CD14-positive monocyte (primary cell): ENCODE measurements around the gene TMX4. TPM values are rescaled to one million over a fixed set of nuclear protein-coding genes. Genes with fewer than 3 reads are reported as not detected.

ENCODE experiments used
- DNase-seq, 3 donors: peaks; one replicate each; pipeline ENCODE4 v3.0.0-alpha.2; 2011 to 2022
- H2AFZ ChIP-seq: 2 replicates; pipeline ENCODE4 v1.6.0; 2012; ENCODE audit warnings: mild to moderate bottlenecking, low read depth, low read length, inconsistent platforms; ENCODE audit not compliant: insufficient read depth, poor library complexity, severe bottlenecking
- H3K27ac ChIP-seq, 2 donors: 1 replicate in 1 of 2; 2 replicates in 1 of 2; pipeline ENCODE4 v1.5.1; 2012 to 2013; ENCODE audit warnings: low read length in 2 of 2, control low read depth in 1 of 2, inconsistent platforms in 1 of 2, low read depth in 1 of 2, mild to moderate bottlenecking in 1 of 2
- H3K27me3 ChIP-seq, 2 donors: one replicate each; pipeline versions ENCODE4 v1.6.0 to v1.6.1; 2011 to 2013; ENCODE audit warnings: low read length in 2 of 2; ENCODE audit not compliant: control insufficient read depth in 2 of 2, insufficient read depth in 2 of 2
- H3K36me3 ChIP-seq, 2 donors: replicated peaks in 1 of 2; 1 replicate in 1 of 2; 2 replicates in 1 of 2; pipeline versions ENCODE4 v1.5.1 to v1.6.1; 2012 to 2013; ENCODE audit warnings: low read length in 2 of 2, control low read depth in 1 of 2, inconsistent platforms in 1 of 2, mild to moderate bottlenecking in 1 of 2; ENCODE audit not compliant: insufficient read depth in 2 of 2, control insufficient read depth in 1 of 2
- H3K4me1 ChIP-seq, 2 donors: 1 replicate in 1 of 2; 2 replicates in 1 of 2; pipeline versions ENCODE4 v1.5.1 to v1.6.1; 2012 to 2013; ENCODE audit warnings: low read length in 2 of 2, control low read depth in 1 of 2, inconsistent platforms in 1 of 2, mild to moderate bottlenecking in 1 of 2, moderate library complexity in 1 of 2; ENCODE audit not compliant: insufficient read depth in 2 of 2, control insufficient read depth in 1 of 2
- H3K4me2 ChIP-seq: replicated peaks from 2 replicates; pipeline ENCODE3; 2012; ENCODE audit warnings: low read length, moderate library complexity, mild to moderate bottlenecking; ENCODE audit not compliant: poor library complexity, severe bottlenecking; ENCODE audit errors: extremely low read depth
- H3K4me3 ChIP-seq, 3 experiments: fragments of 200-600 bp in 1 of 3; sonication (generic) in 1 of 3; replicated peaks in 1 of 3; 1 replicate in 2 of 3; 2 replicates in 1 of 3; pipeline ENCODE4 v1.5.1; 2011 to 2013; ENCODE audit warnings: low read length in 3 of 3, mild to moderate bottlenecking in 3 of 3, control low read depth in 2 of 3, low read depth in 2 of 3, inconsistent platforms in 1 of 3, moderate library complexity in 1 of 3
- H3K79me2 ChIP-seq: 2 replicates; pipeline ENCODE4 v1.6.0; 2012; ENCODE audit warnings: mild to moderate bottlenecking, control low read depth, inconsistent platforms, low read length, moderate library complexity; ENCODE audit not compliant: insufficient read depth
- H3K9ac ChIP-seq: 2 replicates; pipeline ENCODE4 v1.6.0; 2017; ENCODE audit warnings: low read length, mild to moderate bottlenecking; ENCODE audit not compliant: insufficient read depth, poor library complexity, severe bottlenecking
- H3K9me3 ChIP-seq, 2 donors: replicated peaks in 1 of 2; 1 replicate in 1 of 2; 2 replicates in 1 of 2; pipeline versions ENCODE4 v1.5.1 to v1.6.1; 2012 to 2013; ENCODE audit warnings: low read length in 2 of 2, control low read depth in 1 of 2; ENCODE audit not compliant: control insufficient read depth in 1 of 2, insufficient read depth in 1 of 2
- H4K20me1 ChIP-seq: 2 replicates; pipeline ENCODE4 v1.6.0; 2012; ENCODE audit warnings: mild to moderate bottlenecking, low read length, control low read depth, moderate library complexity; ENCODE audit not compliant: insufficient read depth
- H3K27ac Mint-ChIP-seq, 7 donors: one replicate each; pipeline ENCODE4 v1.8.0; 2020; ENCODE audit warnings: mild to moderate bottlenecking in 7 of 7, mixed read lengths in 7 of 7, moderate library complexity in 6 of 7, inconsistent platforms in 2 of 7
- H3K27me3 Mint-ChIP-seq, 3 donors: one replicate each; pipeline ENCODE4 v1.8.0; 2021 to 2022; ENCODE audit warnings: low read depth in 3 of 3, mild to moderate bottlenecking in 3 of 3, mixed read lengths in 3 of 3, moderate library complexity in 3 of 3, inconsistent platforms in 1 of 3
- H3K36me3 Mint-ChIP-seq, 2 donors: one replicate each; pipeline ENCODE4 v1.8.0; 2020; ENCODE audit warnings: mixed read lengths in 2 of 2, inconsistent platforms in 1 of 2, mild to moderate bottlenecking in 1 of 2
- H3K4me1 Mint-ChIP-seq: one replicate; pipeline ENCODE4 v1.8.0; 2020; ENCODE audit warnings: mild to moderate bottlenecking, mixed read lengths
- H3K4me3 Mint-ChIP-seq, 2 donors: one replicate each; pipeline ENCODE4 v1.8.0; 2020; ENCODE audit warnings: mild to moderate bottlenecking in 2 of 2, mixed read lengths in 2 of 2, moderate library complexity in 1 of 2
- H3K9me3 Mint-ChIP-seq, 7 donors: one replicate each; pipeline ENCODE4 v1.8.0; 2020 to 2022; ENCODE audit warnings: mixed read lengths in 7 of 7, mild to moderate bottlenecking in 6 of 7, moderate library complexity in 6 of 7, inconsistent platforms in 2 of 7
- WGBS: methylation state at CpG from one replicate; pipeline ENCODE4 v1.1.5; 2013; ENCODE audit warnings: missing lambda C conversion rate; ENCODE audit not compliant: insufficient coverage; 5-methylcytosine and 5-hydroxymethylcytosine counted together
- intact Hi-C, 2 donors: fragments of 100-400 bp; cut with micrococcal nuclease; formaldehyde crosslinking; loops; one replicate each; pipeline versions ENCODE4 v1.15.0 to v1.15.1; 2023
- polyA plus RNA-seq, 3 donors: library from polyadenylated mRNA; depleted of rRNA in 1 of 3; unstranded in 2 of 3; stranded (reverse) in 1 of 3; fragments of 300-500 nt in 2 of 3; fragments of >200 nt in 1 of 3; fragmentation: Illumina TruSeq in 2 of 3; gene quantifications; 1 replicate in 2 of 3; 2 replicates in 1 of 3; pipeline ENCODE4 v1.2.3, GENCODE V29; 2012 to 2021
- TF ChIP-seq, protein P1 (sequence below): fragments of 200-600 bp; IDR thresholded peaks from one replicate; pipeline ENCODE4 v1.8.0; 2022; ENCODE audit warnings: antibody characterized with exemption, mild to moderate bottlenecking

The TMX4 gene
- polyA plus RNA-seq, 3 donors, result 12.1 to 67.9 (median 55.2) TPM

DNA sequence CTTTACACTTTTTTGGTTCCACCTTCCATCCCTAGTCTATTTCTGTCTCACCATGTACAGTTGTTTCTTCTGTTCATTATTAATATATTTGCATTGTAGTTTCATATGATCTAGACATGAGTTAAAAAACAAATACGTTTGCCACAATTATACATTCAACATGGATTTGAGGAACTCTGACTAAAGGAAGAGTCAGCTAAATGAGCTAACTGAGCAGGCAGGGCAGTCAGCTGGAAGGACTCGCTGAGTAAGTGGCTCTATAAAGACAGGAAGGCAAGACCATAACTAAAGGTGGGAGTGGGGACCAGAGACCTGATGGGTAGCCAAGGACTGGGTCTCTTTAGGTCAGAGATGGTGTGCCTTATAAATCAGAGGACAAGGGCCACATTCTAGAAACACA lies 26.3 kb downstream of the TMX4 start:
- Mint-ChIP-seq H3K27me3 (no peaks in the 10 kb centered on the region), H3K27ac (no peak overlapping the region), H3K36me3 (peaks cover 26 to 48% of the 10 kb centered on the region in 2 donors), H3K4me1 (peaks cover 6% of the 10 kb centered on the region), H3K9me3 (peaks cover 0 to 7% (median 3%) of the 10 kb centered on the region in 7 donors), H3K4me3 (no peak overlapping the region)
- Histone ChIP-seq H4K20me1 (no peaks in the 10 kb centered on the region), H3K9me3 (peaks cover 0 to 13% of the 10 kb centered on the region in 2 donors), H3K9ac (no peak overlapping the region), H3K4me2 (no peak overlapping the region), H3K36me3 (peaks cover 51 to 91% of the 10 kb centered on the region in 2 donors), H3K4me1 (no peaks in the 10 kb centered on the region), H3K79me2 (no peaks in the 10 kb centered on the region), H3K27me3 (no peaks in the 10 kb centered on the region), H3K4me3 (no peak overlapping the region), H3K27ac (no peak overlapping the region), H2AFZ (no peak overlapping the region)
- no peak for DNase-seq
- TF ChIP-seq, protein P1, sequence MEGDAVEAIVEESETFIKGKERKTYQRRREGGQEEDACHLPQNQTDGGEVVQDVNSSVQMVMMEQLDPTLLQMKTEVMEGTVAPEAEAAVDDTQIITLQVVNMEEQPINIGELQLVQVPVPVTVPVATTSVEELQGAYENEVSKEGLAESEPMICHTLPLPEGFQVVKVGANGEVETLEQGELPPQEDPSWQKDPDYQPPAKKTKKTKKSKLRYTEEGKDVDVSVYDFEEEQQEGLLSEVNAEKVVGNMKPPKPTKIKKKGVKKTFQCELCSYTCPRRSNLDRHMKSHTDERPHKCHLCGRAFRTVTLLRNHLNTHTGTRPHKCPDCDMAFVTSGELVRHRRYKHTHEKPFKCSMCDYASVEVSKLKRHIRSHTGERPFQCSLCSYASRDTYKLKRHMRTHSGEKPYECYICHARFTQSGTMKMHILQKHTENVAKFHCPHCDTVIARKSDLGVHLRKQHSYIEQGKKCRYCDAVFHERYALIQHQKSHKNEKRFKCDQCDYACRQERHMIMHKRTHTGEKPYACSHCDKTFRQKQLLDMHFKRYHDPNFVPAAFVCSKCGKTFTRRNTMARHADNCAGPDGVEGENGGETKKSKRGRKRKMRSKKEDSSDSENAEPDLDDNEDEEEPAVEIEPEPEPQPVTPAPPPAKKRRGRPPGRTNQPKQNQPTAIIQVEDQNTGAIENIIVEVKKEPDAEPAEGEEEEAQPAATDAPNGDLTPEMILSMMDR, result no peak
- intact Hi-C loops, result no loop called here
- WGBS, result 100% methylated on average over 1 of the region's 2 CpGs

DNA sequence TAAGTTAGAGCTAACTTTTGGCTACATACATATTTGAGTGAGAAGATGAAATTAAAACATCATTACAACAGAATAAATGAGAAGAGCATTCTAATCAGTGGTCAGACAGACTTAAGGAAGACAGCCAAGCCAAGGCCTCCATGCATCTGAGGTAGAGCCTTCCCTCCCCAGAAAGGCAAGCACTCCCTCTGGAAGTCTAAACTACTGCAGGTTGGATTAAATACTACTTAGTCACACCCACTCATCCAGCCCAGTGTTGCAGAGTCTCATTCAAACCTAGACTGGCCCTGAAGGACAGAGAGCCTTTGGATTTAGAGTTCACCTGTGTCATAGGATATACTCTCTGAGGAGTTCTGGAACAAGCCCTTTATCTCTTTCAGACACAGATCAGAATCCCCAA lies 29.2 kb downstream of the TMX4 start:
- Histone ChIP-seq H3K79me2 (no peaks in the 10 kb centered on the region), H3K4me3 (no peak overlapping the region), H3K27me3 (no peaks in the 10 kb centered on the region), H3K9me3 (peaks cover 0 to 12% of the 10 kb centered on the region in 2 donors), H3K27ac (no peak overlapping the region), H3K4me1 (no peaks in the 10 kb centered on the region), H3K36me3 (peaks cover 33 to 90% of the 10 kb centered on the region in 2 donors), H3K9ac (no peak overlapping the region), H4K20me1 (no peaks in the 10 kb centered on the region), H2AFZ (no peak overlapping the region), H3K4me2 (no peak overlapping the region)
- DNase-seq, result no peak
- intact Hi-C loops, result no loop called here
- Mint-ChIP-seq H3K4me1 (peaks cover 6% of the 10 kb centered on the region), H3K36me3 (peaks cover 39 to 62% of the 10 kb centered on the region in 2 donors), H3K27ac (peak overlapping the region in 1 of 7 donors; percentile 8), H3K4me3 (no peak overlapping the region), H3K27me3 (no peaks in the 10 kb centered on the region), H3K9me3 (peaks cover 0 to 7% (median 3%) of the 10 kb centered on the region in 7 donors)
- TF ChIP-seq, protein P1, result no peak
